H1 (cell line): ENCODE results near the gene EIF2A. TPM values are rescaled to one million over a fixed set of nuclear protein-coding genes. Genes with fewer than 3 reads are reported as not detected.
A peak's percentile ranks its signal among the peaks of the same experiment; 100 is the strongest.

Experiments
- CTCF ChIA-PET: fragments of 300-600 bp; sonication (Branson Sonifier 250); formaldehyde crosslinking; loops from one replicate; lab custom pipeline; 2021; ENCODE audit not compliant: partially characterized antibody; lab: Charles Lee
- POLR2A ChIA-PET: fragments of 300-600 bp; sonication (Branson Sonifier 250); formaldehyde crosslinking; loops from one replicate; lab custom pipeline; 2021; ENCODE audit warnings: inconsistent platforms; ENCODE audit not compliant: partially characterized antibody; lab: Charles Lee
- DNase-seq, 2 experiments: peaks; one replicate each; pipeline versions ENCODE4 v3.0.0 to v3.0.0-alpha.2; 2010 to 2022; ENCODE audit warnings: low spot score in 2 of 2, low read depth in 1 of 2, mixed read lengths in 1 of 2
- FAIRE-seq: peaks from 2 replicates; lab custom pipeline; 2011; peaks lifted over from hg19 to GRCh38; lab: Jason Lieb, UNC
- H2AFZ ChIP-seq: 2 replicates; pipeline ENCODE4 v1.8.1; 2012; ENCODE audit warnings: low read length, inconsistent platforms
- H2AK5ac ChIP-seq: 2 replicates; pipeline ENCODE4 v1.6.1; 2013; ENCODE audit warnings: low read depth, low read length
- H2BK120ac ChIP-seq: replicated peaks from 2 replicates; pipeline ENCODE3; 2013; ENCODE audit warnings: low read depth, low read length, inconsistent platforms
- H2BK12ac ChIP-seq: 2 replicates; pipeline ENCODE4 v1.6.1; 2013; ENCODE audit warnings: low read depth, low read length
- H2BK15ac ChIP-seq: 2 replicates; pipeline ENCODE4 v1.6.1; 2013; ENCODE audit warnings: low read length
- H2BK20ac ChIP-seq: 2 replicates; pipeline ENCODE4 v1.6.1; 2013; ENCODE audit warnings: low read length
- H2BK5ac ChIP-seq: 2 replicates; pipeline ENCODE4 v1.6.1; 2013; ENCODE audit warnings: low read depth, low read length
- H3K14ac ChIP-seq: 2 replicates; pipeline ENCODE4 v1.6.1; 2013; ENCODE audit warnings: inconsistent platforms; ENCODE audit not compliant: insufficient read length
- H3K18ac ChIP-seq: 2 replicates; pipeline ENCODE4 v1.6.1; 2013; ENCODE audit warnings: low read length; ENCODE audit errors: extremely low read depth
- H3K23ac ChIP-seq: 2 replicates; pipeline ENCODE4 v1.6.1; 2013; ENCODE audit warnings: inconsistent platforms; ENCODE audit not compliant: insufficient read length
- H3K23me2 ChIP-seq: 2 replicates; pipeline ENCODE4 v1.6.1; 2013; ENCODE audit warnings: low read depth, low read length
- H3K27ac ChIP-seq: 2 replicates; pipeline ENCODE4 v1.6.1; 2011; ENCODE audit warnings: low read depth, low read length, inconsistent platforms
- H3K27me3 ChIP-seq, 4 experiments: replicated peaks in 1 of 4; 1 replicate in 1 of 4; 2 replicates in 3 of 4; pipeline versions ENCODE4 v1.6.1 to v1.8.1; 2011 to 2013; ENCODE audit warnings: low read length in 3 of 4, mild to moderate bottlenecking in 3 of 4, inconsistent platforms in 2 of 4, mixed read lengths in 2 of 4, moderate library complexity in 1 of 4; ENCODE audit not compliant: control insufficient read depth in 3 of 4, insufficient read depth in 3 of 4; ENCODE audit errors: extremely low read depth in 1 of 4
- H3K36me3 ChIP-seq, 4 experiments: 2 replicates each; pipeline versions ENCODE4 v1.6.1 to v1.8.1; 2011 to 2013; ENCODE audit warnings: mild to moderate bottlenecking in 4 of 4, low read length in 3 of 4, moderate library complexity in 2 of 4, control low read depth in 1 of 4, inconsistent platforms in 1 of 4; ENCODE audit not compliant: insufficient read depth in 4 of 4, control insufficient read depth in 2 of 4
- H3K4ac ChIP-seq: replicated peaks from 2 replicates; pipeline ENCODE3; 2013; ENCODE audit warnings: low read length, low read depth, mixed read lengths, inconsistent platforms; ENCODE audit not compliant: insufficient read length
- H3K4me1 ChIP-seq, 4 experiments: replicated peaks in 1 of 4; 1 replicate in 1 of 4; 2 replicates in 3 of 4; pipeline versions ENCODE4 v1.6.1 to v1.8.1; 2011 to 2013; ENCODE audit warnings: low read length in 3 of 4, inconsistent platforms in 2 of 4, mixed read lengths in 1 of 4; ENCODE audit not compliant: insufficient read depth in 4 of 4, control insufficient read depth in 3 of 4
- H3K4me2 ChIP-seq, 2 experiments: 2 replicates each; pipeline versions ENCODE4 v1.6.1 to v1.8.1; 2011 to 2013; ENCODE audit warnings: low read depth in 2 of 2, low read length in 2 of 2, control low read depth in 1 of 2, inconsistent platforms in 1 of 2, mild to moderate bottlenecking in 1 of 2; ENCODE audit not compliant: insufficient read depth in 1 of 2
- H3K4me3 ChIP-seq, 4 experiments: fragments of 200-600, 300-600 bp in 1 of 4; sonication (generic), shearing (Covaris generic), sonication (Bioruptor Twin) in 1 of 4; 2 replicates each; pipeline versions ENCODE4 v1.5.1 to v1.8.1; 2011 to 2016; ENCODE audit warnings: low read length in 4 of 4, low read depth in 3 of 4, control low read depth in 2 of 4, inconsistent platforms in 2 of 4, mild to moderate bottlenecking in 2 of 4, mixed read lengths in 1 of 4, moderate library complexity in 1 of 4; ENCODE audit not compliant: insufficient read depth in 2 of 4; ENCODE audit errors: extremely low read depth in 1 of 4
- H3K56ac ChIP-seq: replicated peaks from 2 replicates; pipeline ENCODE3; 2013; ENCODE audit warnings: low read depth, mild to moderate bottlenecking, mixed read lengths, low read length, inconsistent platforms; ENCODE audit not compliant: insufficient read length
- H3K79me1 ChIP-seq: 2 replicates; pipeline ENCODE4 v1.6.1; 2013; ENCODE audit warnings: low read depth, low read length, control low read depth
- H3K79me2 ChIP-seq, 2 experiments: 2 replicates each; pipeline versions ENCODE4 v1.6.1 to v1.8.1; 2012 to 2013; ENCODE audit warnings: low read length in 2 of 2, mild to moderate bottlenecking in 2 of 2, inconsistent platforms in 1 of 2; ENCODE audit not compliant: insufficient read depth in 2 of 2, control insufficient read depth in 1 of 2
- H3K9ac ChIP-seq, 4 experiments: replicated peaks in 1 of 4; 1 replicate in 1 of 4; 2 replicates in 3 of 4; pipeline versions ENCODE4 v1.6.1 to v1.8.1; 2011 to 2013; ENCODE audit warnings: low read depth in 3 of 4, low read length in 3 of 4, control low read depth in 2 of 4, mild to moderate bottlenecking in 2 of 4, moderate library complexity in 2 of 4, inconsistent platforms in 1 of 4; ENCODE audit errors: extremely low read depth in 1 of 4
- H3K9me3 ChIP-seq, 2 experiments: 2 replicates each; pipeline versions ENCODE4 v1.6.1 to v1.8.1; 2012 to 2013; ENCODE audit warnings: mild to moderate bottlenecking in 2 of 2, moderate library complexity in 2 of 2, control low read depth in 1 of 2, inconsistent platforms in 1 of 2, low read depth in 1 of 2, low read length in 1 of 2, mixed read lengths in 1 of 2; ENCODE audit not compliant: insufficient read depth in 2 of 2
- H4K20me1 ChIP-seq, 2 experiments: replicated peaks in 1 of 2; 2 replicates each; pipeline versions ENCODE3 to v1.8.1; 2011 to 2013; ENCODE audit warnings: inconsistent platforms in 2 of 2, low read length in 2 of 2, mild to moderate bottlenecking in 1 of 2; ENCODE audit not compliant: insufficient read depth in 2 of 2, control insufficient read depth in 1 of 2
- H4K5ac ChIP-seq: 2 replicates; pipeline ENCODE4 v1.6.1; 2013; ENCODE audit warnings: low read length, low read depth, mixed read lengths, inconsistent platforms; ENCODE audit not compliant: insufficient read length
- H4K8ac ChIP-seq: 2 replicates; pipeline ENCODE4 v1.8.0; 2013; ENCODE audit warnings: mild to moderate bottlenecking, moderate library complexity, low read length, inconsistent platforms; ENCODE audit not compliant: insufficient read depth; ENCODE audit errors: extremely low read depth
- H4K91ac ChIP-seq: replicated peaks from 2 replicates; pipeline ENCODE3; 2013; ENCODE audit warnings: low read length, mixed read lengths, inconsistent platforms; ENCODE audit not compliant: insufficient read length
- EGR1 ChIP-seq: IDR thresholded peaks from 2 replicates; pipeline ENCODE4 v1.6.1; 2011; ENCODE audit warnings: low read depth, low read length, borderline replicate concordance
- RAD21 ChIP-seq, 2 experiments: IDR thresholded peaks in 1 of 2; conservative IDR thresholded peaks in 1 of 2; 2 replicates each; pipeline ENCODE4 v1.6.1; 2011; ENCODE audit warnings: low read depth in 2 of 2, low read length in 2 of 2, improper control_type of control experiment in 1 of 2, inconsistent platforms in 1 of 2, mild to moderate bottlenecking in 1 of 2, moderate library complexity in 1 of 2
- WGBS, 2 experiments: shearing (Covaris generic) in 1 of 2; methylation state at CpG; one replicate each; pipeline versions ENCODE4 v1.1.6 to v1.1.7; 2013 to 2015; ENCODE audit warnings: low lambda C conversion rate in 2 of 2, mixed read lengths in 2 of 2, inconsistent platforms in 1 of 2, low coverage in 1 of 2, missing lambda C conversion rate in 1 of 2; ENCODE audit not compliant: insufficient replicate concordance in 2 of 2, insufficient coverage in 1 of 2, insufficient read length in 1 of 2; ENCODE audit errors: extremely low coverage in 1 of 2, missing lambda C conversion rate in 1 of 2; 5-methylcytosine and 5-hydroxymethylcytosine counted together
- polyA plus RNA-seq, 7 experiments: library from polyadenylated mRNA; depleted of rRNA in 3 of 7; stranded (reverse) in 5 of 7; unstranded in 2 of 7; fragments of >200 nt in 5 of 7; fragments of 200-250 nt in 2 of 7; gene quantifications; 1 replicate in 5 of 7; 2 replicates in 1 of 7; 4 replicates in 1 of 7; pipeline versions ENCODE4 v1.2.1 to v1.2.3, GENCODE V29; 2011 to 2013; ENCODE audit warnings: missing spikeins in 2 of 7, mixed read lengths in 2 of 7
- total RNA-seq: library from RNA; stranded (reverse); fragmentation: NEBNext Ultra II Directional; extraction: Animal tissue kit (Norgen Biotek cat#: 25700); gene quantifications from 2 replicates; pipeline ENCODE4 v1.2.1, GENCODE V29; 2021

The EIF2A gene
- total and polyA plus RNA-seq, 2 of the 8 experiments (the other 6 are each of a cell fraction or from before 2014, with no cell fraction given): 59.3 to 91.6 TPM

- Histone ChIP-seq H4K5ac (no peak overlapping the region), H3K4me2 (peak overlapping the region; percentile 5 to 21; a peak in 2 of 4 replicates), H2BK120ac (no peak overlapping the region), H3K27me3 (no peaks in the 10 kb centered on the region), H3K79me2 (no peaks in the 10 kb centered on the region), H3K4me1 (peaks cover 0 to 4% (median 0%) of the 10 kb centered on the region in 4 experiments; a peak in 3 of 7 replicates), H4K20me1 (no peaks in the 10 kb centered on the region), H2AK5ac (no peak overlapping the region), H3K4me3 (peak overlapping the region in 1 of 4 experiments; percentile 19; a peak in 1 of 8 replicates), H3K18ac (no peak overlapping the region), H2BK12ac (no peak overlapping the region), H3K9ac (no peak overlapping the region), H3K36me3 (no peaks in the 10 kb centered on the region), H3K56ac (no peak overlapping the region), H3K23ac (no peak overlapping the region), H2BK20ac (no peak overlapping the region), H3K14ac (no peak overlapping the region), H3K79me1 (no peaks in the 10 kb centered on the region), H3K4ac (no peak overlapping the region), H3K27ac (no peak overlapping the region), H2BK15ac (no peak overlapping the region), H3K9me3 (no peaks in the 10 kb centered on the region), H4K91ac (no peak overlapping the region), H3K23me2 (peaks cover 1% of the 10 kb centered on the region; the same call in 1 of the 2 replicates), H2BK5ac (no peak overlapping the region), H4K8ac (no peak overlapping the region), H2AFZ (no peak overlapping the region)
- no peak for TF ChIP-seq EGR1
- peak in 1 of 2 experiments; percentile 29; a peak in 3 of 4 replicates for TF ChIP-seq RAD21 (IDR thresholded peaks at IDR 0.05 in 1 of 2, conservative IDR thresholded peaks at IDR 0.05 in 1 of 2; ENCODE audit: low read depth in 2 of 2, low read length in 2 of 2)
- POLR2A ChIA-PET: interaction anchor here (1.5 kb wide), 1 partner anchor 10 kb away, joined by 4 read pairs; no protein-coding TSS in a partner anchor
- DNase-seq (no peak), FAIRE-seq (peak; percentile 68)
- 44% methylated on average over 2 of the region's 2 CpGs; no CpG with 5 or more reads in 1 of the 2 experiments for WGBS, 2 experiments
- CTCF ChIA-PET: interaction anchor here (0.6 to 2.3 kb wide), 10 partner anchors 9 to 560 kb away, joined by 3 to 9 read pairs (median 4); no protein-coding TSS in a partner anchor
These were observed 18.2 kb upstream of the EIF2A start for GRCh38 chr3:150528354-150528797.
